ENCODE measurements around the gene CAMK2D. TPM values are rescaled to one million over a fixed set of nuclear protein-coding genes. Genes with fewer than 3 reads are reported as not detected.

The CAMK2D gene
- polyA plus RNA-seq, 2 of the 4 experiments (the other 2 are of a cell fraction): 19.1 to 59.9 TPM

GRCh38 chr4:113790478-113790877 lies 28.9 kb upstream of the CAMK2D start (continued):
- no peak for TF ChIP-seq TP53 (CRISPR knock-in tag; IDR thresholded peaks at IDR 0.05)
- TF ChIP-seq EHF (CRISPR knock-in tag; IDR thresholded peaks at IDR 0.05): no peak

GRCh38 chr4:113788888-113789287 lies 27.4 kb upstream of the CAMK2D start:
- TF ChIP-seq JUNB (IDR thresholded peaks at IDR 0.05): no peak
- no peak for TF ChIP-seq ZC3H11A (IDR thresholded peaks at IDR 0.05)
- no peak for TF ChIP-seq MAZ (IDR thresholded peaks at IDR 0.05; ENCODE audit: borderline replicate concordance, low read depth, low read length)
- TF ChIP-seq E2F6 (IDR thresholded peaks at IDR 0.05; ENCODE audit: borderline replicate concordance, low read depth): no peak
- TF ChIP-seq HOXB5 (CRISPR knock-in tag; IDR thresholded peaks at IDR 0.05): no peak
- TF ChIP-seq CEBPB (IDR thresholded peaks at IDR 0.05): no peak
- TF ChIP-seq SMC3 (IDR thresholded peaks at IDR 0.05): no peak
- no peak for TF ChIP-seq CBX8 (IDR thresholded peaks at IDR 0.05)
- no peak for TF ChIP-seq ZSCAN20 (CRISPR knock-in tag; IDR thresholded peaks at IDR 0.05)
- no peak for TF ChIP-seq HES2 (IDR thresholded peaks at IDR 0.05)
- TF ChIP-seq PHF8 (IDR thresholded peaks at IDR 0.05; ENCODE audit: borderline replicate concordance, low read depth): no peak
- TF ChIP-seq ATOH8 (CRISPR knock-in tag; IDR thresholded peaks at IDR 0.05; ENCODE audit: low read depth): no peak
- TF ChIP-seq SREBF2 (IDR thresholded peaks at IDR 0.05): no peak
- TF ChIP-seq BCL3 (IDR thresholded peaks at IDR 0.05): no peak
- no peak for TF ChIP-seq EP300 (IDR thresholded peaks at IDR 0.05)
- TF ChIP-seq CHD4 (IDR thresholded peaks at IDR 0.05; ENCODE audit: borderline replicate concordance): no peak
- Histone ChIP-seq H3K4me3 (no peak overlapping the region), H3K4me2 (no peak overlapping the region), H3K9me3 (no peaks in the 10 kb centered on the region), H3K27ac (no peak overlapping the region), H3K4me1 (peaks cover 13% of the 10 kb centered on the region)
- no peak for ATAC-seq
- POLR2A ChIA-PET: no interaction called here
- no peak for DNase-seq (ENCODE audit: low read depth in 1 of 2, low spot score in 1 of 2)
- CTCF ChIA-PET: interaction anchor here (0.8 kb wide), 1 partner anchor 394 kb away, joined by 3 read pairs; no protein-coding TSS in a partner anchor
- no peak for FAIRE-seq

- 72% methylated on average over 2 of the region's 2 CpGs for WGBS (ENCODE audit: missing lambda C conversion rate)
- TF ChIP-seq EHF (CRISPR knock-in tag; IDR thresholded peaks at IDR 0.05) (no peak), KDM1A (IDR thresholded peaks at IDR 0.05; ENCODE audit: low read depth) (no peak), RARB (CRISPR knock-in tag; IDR thresholded peaks at IDR 0.05) (no peak), MAX (IDR thresholded peaks at IDR 0.05) (no peak), JUNB (IDR thresholded peaks at IDR 0.05) (no peak), SREBF2 (IDR thresholded peaks at IDR 0.05) (no peak), EP300 (IDR thresholded peaks at IDR 0.05) (no peak), KDM5A (IDR thresholded peaks at IDR 0.05) (no peak), FOSL2 (IDR thresholded peaks at IDR 0.05) (no peak), FOSL2 (CRISPR knock-in tag; IDR thresholded peaks at IDR 0.05) (no peak), ZNF302 (CRISPR knock-in tag; IDR thresholded peaks at IDR 0.05) (no peak), FOSB (CRISPR knock-in tag; IDR thresholded peaks at IDR 0.05) (no peak)
- no peak for DNase-seq (ENCODE audit: low read depth in 1 of 2, low spot score in 1 of 2)
- Histone ChIP-seq H3K27ac (no peak overlapping the region), H3K9me3 (no peaks in the 10 kb centered on the region), H3K4me2 (no peak overlapping the region), H3K4me1 (peaks cover 13% of the 10 kb centered on the region), H3K4me3 (no peak overlapping the region)
- CTCF ChIA-PET: no interaction called here
- no peak for ATAC-seq
- FAIRE-seq: no peak
- POLR2A ChIA-PET: no interaction called here
Measured at GRCh38 chr4:113785781-113786180, 24.2 kb upstream of the CAMK2D start.

Measured in A549 (cell line).